SU-DHL-6 (cell line): ENCODE measurements around the gene CACNB2.

Experiments used
- H2AFZ ChIP-seq: fragments of 200-600 bp; sonication (generic); 2 replicates; pipeline ENCODE4 v1.6.1; 2014; ENCODE audit warnings: low read depth, mild to moderate bottlenecking, moderate library complexity, mixed read lengths, antibody characterized with exemption, low read length; ENCODE audit not compliant: severe bottlenecking
- H3F3A ChIP-seq: fragments of 200-600 bp; shearing (Covaris generic); 2 replicates; pipeline ENCODE4 v1.6.0; 2016; ENCODE audit warnings: antibody characterized with exemption, mild to moderate bottlenecking; ENCODE audit not compliant: insufficient read depth
- H3K27ac ChIP-seq: fragments of 200-600 bp; sonication (generic); 2 replicates; pipeline ENCODE4 v1.5.1; 2016; ENCODE audit warnings: low read depth, mild to moderate bottlenecking, low read length, moderate library complexity, mixed read lengths
- H3K27me3 ChIP-seq: fragments of 200-600 bp; sonication (generic), shearing (Covaris generic); 2 replicates; pipeline ENCODE4 v1.6.0; 2014; ENCODE audit warnings: mild to moderate bottlenecking, low read length
- H3K36me3 ChIP-seq: fragments of 200-600 bp; sonication (generic); 2 replicates; pipeline ENCODE4 v1.6.1; 2014; ENCODE audit warnings: mild to moderate bottlenecking, low read length, mixed read lengths
- H3K4me2 ChIP-seq: fragments of 300-600, 200-600 bp; shearing (Covaris generic), sonication (generic); 2 replicates; pipeline ENCODE4 v1.6.0; 2014; ENCODE audit warnings: low read length, low read depth, mild to moderate bottlenecking; ENCODE audit not compliant: poor library complexity, severe bottlenecking
- H3K4me3 ChIP-seq: fragments of 200-600 bp; sonication (generic); 2 replicates; pipeline ENCODE4 v1.5.1; 2014; ENCODE audit warnings: antibody characterized with exemption, low read length, mild to moderate bottlenecking, mixed read lengths; ENCODE audit not compliant: insufficient read depth, poor library complexity, severe bottlenecking
- H3K79me2 ChIP-seq: fragments of 200-600 bp; sonication (generic); 2 replicates; pipeline ENCODE4 v1.6.1; 2014; ENCODE audit warnings: mild to moderate bottlenecking, low read length, moderate library complexity; ENCODE audit not compliant: insufficient read depth
- H3K9ac ChIP-seq: fragments of 200-600 bp; sonication (generic); 2 replicates; pipeline ENCODE4 v1.7.0; 2014; ENCODE audit warnings: mild to moderate bottlenecking, low read length
- H3K9me2 ChIP-seq: fragments of 200-600 bp; sonication (generic); replicated peaks from 2 replicates; pipeline ENCODE4 v1.6.1; 2014; ENCODE audit warnings: low read length; ENCODE audit not compliant: insufficient read depth
- H3K9me3 ChIP-seq: fragments of 200-600 bp; sonication (generic); 2 replicates; pipeline ENCODE4 v1.6.1; 2014; ENCODE audit warnings: low read length, mixed read lengths; ENCODE audit not compliant: insufficient read depth
- H4K20me1 ChIP-seq: fragments of 200-600 bp; sonication (generic); 2 replicates; pipeline ENCODE4 v1.6.1; 2014; ENCODE audit warnings: low read depth, mild to moderate bottlenecking, antibody characterized with exemption, low read length, moderate library complexity, mixed read lengths
- CTCF ChIP-seq: fragments of 200-600 bp; sonication (generic); IDR thresholded peaks from one replicate; pipeline ENCODE4 v1.5.1; 2017; ENCODE audit warnings: antibody characterized with exemption, mild to moderate bottlenecking, low read length, moderate library complexity; ENCODE audit not compliant: insufficient read depth, poor library complexity, severe bottlenecking
- EZH2phosphoT487 ChIP-seq: fragments of 200-600 bp; sonication (generic), shearing (Covaris generic); conservative IDR thresholded peaks from 2 replicates; pipeline ENCODE4 v1.6.1; 2018; ENCODE audit warnings: mild to moderate bottlenecking, antibody characterized with exemption, low read length, moderate library complexity, mixed read lengths

Gene CACNB2

GRCh38 chr10:18483516-18484186 lies 343.4 kb downstream of the CACNB2 start:
- Histone ChIP-seq H3K27me3 (no peaks in the 10 kb centered on the region), H3K36me3 (no peaks in the 10 kb centered on the region), H3F3A (no peaks in the 10 kb centered on the region), H4K20me1 (no peaks in the 10 kb centered on the region), H3K9ac (no peak overlapping the region), H3K9me3 (no peaks in the 10 kb centered on the region), H3K27ac (no peak overlapping the region), H3K79me2 (no peaks in the 10 kb centered on the region), H3K4me3 (no peak overlapping the region), H3K9me2 (no peaks in the 10 kb centered on the region), H2AFZ (no peak overlapping the region), H3K4me2 (no peak overlapping the region)
- TF ChIP-seq EZH2phosphoT487, result no peak
- no peak for TF ChIP-seq CTCF

- Histone ChIP-seq H3K9me3 (no peaks in the 10 kb centered on the region), H4K20me1 (no peaks in the 10 kb centered on the region), H3K9me2 (no peaks in the 10 kb centered on the region), H3K4me2 (no peak overlapping the region), H3K27ac (no peak overlapping the region), H3K27me3 (no peaks in the 10 kb centered on the region), H3K79me2 (no peaks in the 10 kb centered on the region), H3F3A (no peaks in the 10 kb centered on the region), H3K9ac (no peak overlapping the region), H3K36me3 (no peaks in the 10 kb centered on the region), H2AFZ (no peak overlapping the region), H3K4me3 (no peak overlapping the region)
- TF ChIP-seq EZH2phosphoT487 (no peak), CTCF (no peak)
These were observed 346.2 kb downstream of the CACNB2 start for GRCh38 chr10:18486438-18486837.

- H3K9me3 ChIP-seq, result no peaks in the 10 kb centered on the region
These were observed 350.5 kb downstream of the CACNB2 start for GRCh38 chr10:18490755-18491154.

More at GRCh38 chr10:18490755-18491154, 350.5 kb downstream of the CACNB2 start:
- no peak overlapping the region for H3K27ac ChIP-seq
- no peak overlapping the region for H2AFZ ChIP-seq
- TF ChIP-seq EZH2phosphoT487 (no peak), CTCF (no peak)
- H3K9me2 ChIP-seq, result no peaks in the 10 kb centered on the region
- no peak overlapping the region for H3K4me2 ChIP-seq
- H3K4me3 ChIP-seq, result no peak overlapping the region
- no peak overlapping the region for H3K9ac ChIP-seq
- no peaks in the 10 kb centered on the region for H3F3A ChIP-seq
- no peaks in the 10 kb centered on the region for H3K27me3 ChIP-seq
- H3K36me3 ChIP-seq, result no peaks in the 10 kb centered on the region
- no peaks in the 10 kb centered on the region for H4K20me1 ChIP-seq
- H3K79me2 ChIP-seq, result no peaks in the 10 kb centered on the region
